Activated T-helper 17 cell treated with anti-CD3 and anti-CD28 coated beads, Interleukin-2, amount 50 U/mL, for 72 hours (primary cell): ENCODE data around the gene SCYL3. TPM values are rescaled to one million over a fixed set of nuclear protein-coding genes. Genes with fewer than 3 reads are reported as not detected.

Experiments
- ATAC-seq: fragments of 150-1000 bp; cut with Tn5 transposase; replicated peaks from 2 replicates; pipeline ENCODE4 v1.10.0; 2021; ENCODE audit warnings: mild to moderate bottlenecking, moderate library complexity
- H3K27ac Mint-ChIP-seq: one replicate; pipeline ENCODE4 v1.8.0; 2022; ENCODE audit warnings: mixed read lengths
- H3K27me3 Mint-ChIP-seq: one replicate; pipeline ENCODE4 v1.8.0; 2022; ENCODE audit warnings: mixed read lengths
- H3K36me3 Mint-ChIP-seq: one replicate; pipeline ENCODE4 v1.8.0; 2022; ENCODE audit warnings: low read depth, mild to moderate bottlenecking, mixed read lengths
- H3K4me1 Mint-ChIP-seq: one replicate; pipeline ENCODE4 v1.8.0; 2022; ENCODE audit warnings: mixed read lengths
- H3K4me3 Mint-ChIP-seq: one replicate; pipeline ENCODE4 v1.8.0; 2022; ENCODE audit warnings: mild to moderate bottlenecking, mixed read lengths
- H3K9me3 Mint-ChIP-seq: one replicate; pipeline ENCODE4 v1.8.0; 2022; ENCODE audit warnings: mixed read lengths
- total RNA-seq, 2 donors: library from RNA; stranded (reverse); gene quantifications; one replicate each; pipeline ENCODE4 v1.2.3, GENCODE V29; 2022

The SCYL3 gene
- total RNA-seq, 2 donors from 2014 or later = 15.0 to 16.4 TPM

DNA sequence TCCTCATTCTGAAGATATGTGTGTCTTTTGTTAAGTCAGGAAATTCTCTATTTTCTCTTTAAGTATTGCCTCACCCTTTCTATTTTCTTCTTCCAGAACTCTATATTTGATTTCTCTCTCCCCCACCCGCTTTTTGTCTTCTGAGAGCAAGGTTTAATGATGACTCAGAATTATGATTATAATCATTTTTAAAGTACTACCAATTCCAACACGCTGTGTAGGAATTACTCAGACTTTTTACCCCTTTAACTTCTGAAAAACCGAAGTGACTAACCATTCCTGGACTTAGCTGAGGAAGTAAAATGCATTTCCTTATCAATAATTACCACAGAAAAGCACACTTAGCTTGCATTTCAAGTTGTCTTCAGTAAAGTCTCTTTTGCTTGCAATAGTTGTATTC is 20.8 kb upstream of the SCYL3 start:
- Mint-ChIP-seq H3K4me1 (peaks cover 14% of the 10 kb centered on the region), H3K9me3 (no peaks in the 10 kb centered on the region), H3K36me3 (peaks cover 8% of the 10 kb centered on the region), H3K27me3 (no peaks in the 10 kb centered on the region), H3K27ac (peak overlapping the region; percentile 9), H3K4me3 (peak overlapping the region; percentile 1)
- peak; percentile 73 for ATAC-seq

GRCh38 chr1:169909499-169909898 is 15.8 kb upstream of the SCYL3 start:
- peak; percentile 34 for ATAC-seq
- H3K9me3 Mint-ChIP-seq = no peaks in the 10 kb centered on the region
- H3K27me3 Mint-ChIP-seq = no peaks in the 10 kb centered on the region
- H3K36me3 Mint-ChIP-seq = peaks cover 6% of the 10 kb centered on the region
- H3K4me3 Mint-ChIP-seq = no peak overlapping the region
- H3K27ac Mint-ChIP-seq = peak overlapping the region; percentile 80
- peaks cover 14% of the 10 kb centered on the region for H3K4me1 Mint-ChIP-seq

- peaks cover 15% of the 10 kb centered on the region for H3K4me1 Mint-ChIP-seq
- peaks cover 6% of the 10 kb centered on the region for H3K36me3 Mint-ChIP-seq
- H3K9me3 Mint-ChIP-seq = no peaks in the 10 kb centered on the region
- ATAC-seq = no peak
- no peak overlapping the region for H3K4me3 Mint-ChIP-seq
- no peaks in the 10 kb centered on the region for H3K27me3 Mint-ChIP-seq
- H3K27ac Mint-ChIP-seq = peak overlapping the region; percentile 80
Observed at GRCh38 chr1:169906938-169907337, 13.2 kb upstream of the SCYL3 start.

DNA sequence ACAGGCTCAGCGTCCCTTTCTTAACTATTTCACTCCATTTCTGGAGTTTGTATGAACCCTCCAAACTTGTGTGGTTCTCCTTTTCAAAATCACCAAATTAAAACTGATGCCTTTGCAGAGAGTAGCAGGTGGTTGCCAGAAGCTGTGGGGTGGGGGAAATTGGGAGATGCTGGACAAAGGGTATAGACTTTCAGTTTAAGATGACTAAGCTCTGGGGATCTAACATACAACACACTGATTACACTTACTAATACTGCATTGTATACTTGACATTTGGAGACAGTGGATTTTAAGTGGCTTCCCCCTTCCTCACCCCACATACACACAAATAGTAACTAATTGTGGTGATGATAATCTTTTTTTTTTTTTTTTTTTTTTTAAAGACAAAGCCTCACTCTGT is 11.1 kb upstream of the SCYL3 start:
- no peak overlapping the region for H3K4me3 Mint-ChIP-seq
- peaks cover 6% of the 10 kb centered on the region for H3K36me3 Mint-ChIP-seq

DNA sequence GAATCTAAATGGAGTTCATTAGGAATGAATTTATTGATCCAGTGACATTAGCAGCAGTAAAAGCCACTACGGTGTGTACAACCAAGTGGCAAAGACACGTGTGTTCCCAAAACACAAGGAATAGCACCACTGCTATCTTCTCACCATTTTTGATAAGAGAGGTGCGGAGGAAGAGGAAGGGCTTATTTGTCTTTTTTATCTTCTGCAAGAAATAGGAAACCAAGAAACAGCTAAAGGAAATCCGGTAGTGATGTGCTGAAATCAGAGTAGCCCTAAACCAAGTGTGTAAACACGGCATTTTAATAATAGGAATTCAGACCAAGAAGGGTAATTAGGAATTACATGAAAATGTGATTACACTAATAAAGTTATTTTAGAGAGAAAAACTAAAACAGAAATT is 9.1 kb upstream of the SCYL3 start:
- no peak for ATAC-seq
- Mint-ChIP-seq H3K27ac (peak overlapping the region; percentile 4), H3K36me3 (no peaks in the 10 kb centered on the region)

More for the DNA sequence above, 11.1 kb upstream of the SCYL3 start:
- no peak for ATAC-seq
- H3K9me3 Mint-ChIP-seq = no peaks in the 10 kb centered on the region
- peaks cover 15% of the 10 kb centered on the region for H3K4me1 Mint-ChIP-seq
- no peak overlapping the region for H3K27ac Mint-ChIP-seq
- H3K27me3 Mint-ChIP-seq = no peaks in the 10 kb centered on the region

GRCh38 chr1:169901115-169901514 is 7.4 kb upstream of the SCYL3 start:
- no peak overlapping the region for H3K4me3 Mint-ChIP-seq
- no peaks in the 10 kb centered on the region for H3K36me3 Mint-ChIP-seq
- H3K27ac Mint-ChIP-seq = no peak overlapping the region
- H3K27me3 Mint-ChIP-seq = no peaks in the 10 kb centered on the region
- no peak for ATAC-seq
- no peaks in the 10 kb centered on the region for H3K9me3 Mint-ChIP-seq
- peaks cover 9% of the 10 kb centered on the region for H3K4me1 Mint-ChIP-seq

More for the DNA sequence above, 9.1 kb upstream of the SCYL3 start:
- H3K4me1 Mint-ChIP-seq = peaks cover 9% of the 10 kb centered on the region
- H3K27me3 Mint-ChIP-seq = no peaks in the 10 kb centered on the region
- peak overlapping the region; percentile 46 for H3K4me3 Mint-ChIP-seq
- no peaks in the 10 kb centered on the region for H3K9me3 Mint-ChIP-seq

DNA sequence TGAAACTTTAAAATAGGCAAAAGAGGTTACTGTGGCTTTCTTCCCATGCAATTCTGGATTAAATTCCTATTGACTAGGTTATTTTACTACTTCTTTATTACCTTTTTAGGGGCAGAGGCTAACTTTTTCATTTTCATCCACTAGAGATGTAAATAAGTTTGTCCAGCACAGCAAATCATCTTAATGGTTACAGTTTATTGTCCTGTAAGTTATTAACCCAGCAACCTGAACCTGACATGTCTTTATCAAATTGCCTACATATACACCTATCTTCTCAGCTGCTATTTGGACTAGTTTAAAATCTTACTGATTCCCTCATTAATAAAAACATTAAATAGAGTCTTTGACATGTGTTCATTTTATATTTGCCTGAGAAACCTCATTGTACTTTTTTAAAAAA is 6.9 kb upstream of the SCYL3 start:
- no peaks in the 10 kb centered on the region for H3K27me3 Mint-ChIP-seq
- no peak overlapping the region for H3K4me3 Mint-ChIP-seq
- no peaks in the 10 kb centered on the region for H3K9me3 Mint-ChIP-seq
- H3K4me1 Mint-ChIP-seq = peaks cover 9% of the 10 kb centered on the region
- no peak overlapping the region for H3K27ac Mint-ChIP-seq
- ATAC-seq = no peak
- H3K36me3 Mint-ChIP-seq = no peaks in the 10 kb centered on the region

DNA sequence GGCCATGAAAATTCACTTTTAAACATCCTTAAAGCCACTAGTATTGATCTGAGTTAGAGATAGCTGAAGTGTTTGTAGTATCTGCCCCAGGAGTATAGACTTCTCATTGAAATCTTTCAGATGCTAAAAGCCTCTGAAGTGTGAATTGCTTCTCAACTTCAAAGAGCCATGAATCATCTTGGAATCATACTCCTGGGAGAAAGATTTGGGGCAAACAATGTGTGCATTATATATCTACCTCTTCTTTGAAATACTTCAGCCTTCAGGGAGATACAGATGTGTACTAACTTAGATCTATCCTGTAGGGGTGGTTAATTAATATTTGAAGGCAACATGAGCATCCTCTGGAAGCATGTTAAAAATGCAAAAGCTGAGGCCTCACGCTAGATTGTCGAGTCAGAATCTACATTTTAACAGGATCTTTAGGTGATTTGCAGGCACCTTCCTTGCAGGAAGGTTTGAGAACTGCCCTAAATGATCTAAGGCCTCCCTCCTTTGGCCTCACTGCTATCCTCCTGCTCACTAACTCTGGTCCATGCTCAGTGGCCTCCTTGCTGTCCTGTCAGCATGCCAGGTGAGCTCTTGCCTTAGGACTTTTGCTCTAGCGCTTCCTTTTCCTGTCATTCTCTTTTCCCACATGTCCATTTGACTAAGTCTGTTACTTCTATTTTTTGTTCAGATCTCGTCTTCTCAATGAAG is 6.0 kb upstream of the SCYL3 start:
- Mint-ChIP-seq H3K9me3 (no peaks in the 10 kb centered on the region), H3K4me3 (no peak overlapping the region), H3K36me3 (no peaks in the 10 kb centered on the region), H3K4me1 (peaks cover 11% of the 10 kb centered on the region), H3K27ac (no peak overlapping the region), H3K27me3 (no peaks in the 10 kb centered on the region)
- no peak for ATAC-seq

DNA sequence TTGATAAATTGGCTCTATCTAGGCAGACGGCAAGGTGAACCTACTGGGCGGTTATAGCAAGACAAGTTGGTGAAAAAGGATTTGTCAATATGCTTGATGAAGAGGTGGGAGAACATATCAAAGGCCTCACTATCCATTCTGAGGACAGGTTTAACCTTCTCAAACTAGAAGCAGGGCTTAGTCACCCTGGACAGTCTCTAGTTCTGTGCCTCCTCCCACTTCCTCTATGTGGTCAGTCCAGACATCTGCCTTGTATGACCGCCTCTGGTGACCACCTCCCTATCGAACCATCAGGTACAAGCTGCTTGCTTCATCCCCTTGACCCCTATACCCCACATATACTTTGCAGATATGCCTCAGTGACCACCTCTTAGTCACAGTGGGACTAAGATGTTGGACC is 2.3 kb upstream of the SCYL3 start:
- peak overlapping the region; percentile 32 for H3K27ac Mint-ChIP-seq
- H3K4me3 Mint-ChIP-seq = no peak overlapping the region
- peaks cover 20% of the 10 kb centered on the region for H3K4me1 Mint-ChIP-seq
- no peak for ATAC-seq
- H3K9me3 Mint-ChIP-seq = no peaks in the 10 kb centered on the region
- peaks cover 13% of the 10 kb centered on the region for H3K36me3 Mint-ChIP-seq
- H3K27me3 Mint-ChIP-seq = no peaks in the 10 kb centered on the region

- Mint-ChIP-seq H3K36me3 (peaks cover 19% of the 10 kb centered on the region), H3K4me1 (peaks cover 31% of the 10 kb centered on the region), H3K27me3 (no peaks in the 10 kb centered on the region), H3K9me3 (no peaks in the 10 kb centered on the region), H3K27ac (peak overlapping the region; percentile 99), H3K4me3 (peak overlapping the region; percentile 83)
- ATAC-seq = no peak
Observed at GRCh38 chr1:169894424-169895145, 889 bp upstream of the SCYL3 start.

- Mint-ChIP-seq H3K4me1 (peaks cover 41% of the 10 kb centered on the region), H3K27ac (peak overlapping the region; percentile 99), H3K36me3 (peaks cover 34% of the 10 kb centered on the region), H3K9me3 (no peaks in the 10 kb centered on the region), H3K4me3 (peak overlapping the region; percentile 83), H3K27me3 (no peaks in the 10 kb centered on the region)
- ATAC-seq = peak; percentile 0
Observed at GRCh38 chr1:169892927-169893644, 610 bp downstream of the SCYL3 start.

DNA sequence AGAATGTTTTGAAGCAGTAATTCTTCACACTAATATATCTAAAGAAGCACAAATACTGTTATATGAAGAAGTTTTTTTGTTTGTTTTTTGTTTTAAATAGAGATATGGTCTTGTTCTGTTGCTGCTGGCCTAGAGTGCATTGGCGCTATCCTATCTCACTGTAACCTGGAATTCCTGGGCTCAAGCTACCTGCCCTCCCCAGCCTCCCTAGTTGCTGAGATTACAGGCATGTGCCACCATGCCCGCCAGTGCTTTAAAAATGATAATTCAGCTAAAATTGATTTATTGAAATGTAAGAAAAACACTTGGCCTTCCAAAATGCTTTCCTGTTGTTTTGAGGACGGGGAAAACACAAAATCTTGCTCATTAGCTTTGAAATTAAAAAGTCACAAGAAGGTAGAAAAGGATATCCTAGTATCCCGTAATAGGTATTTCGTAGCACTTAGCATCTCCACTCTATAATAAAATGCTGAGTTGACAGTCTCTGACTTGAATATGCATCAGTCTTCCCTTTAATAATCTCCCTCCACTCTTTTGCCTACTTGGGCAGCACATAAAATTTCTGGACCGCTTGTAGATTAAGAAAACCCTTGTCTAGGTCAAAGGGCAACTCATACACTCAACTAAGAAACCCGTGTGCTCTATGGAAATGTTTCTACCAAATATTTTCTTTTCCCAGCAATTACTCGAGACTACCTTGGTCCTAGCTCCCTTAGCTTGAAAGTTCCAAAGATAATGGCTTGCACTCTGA is 1.3 kb downstream of the SCYL3 start:
- H3K4me1 Mint-ChIP-seq = peaks cover 41% of the 10 kb centered on the region
- H3K27ac Mint-ChIP-seq = peak overlapping the region; percentile 99
- no peak for ATAC-seq
- no peaks in the 10 kb centered on the region for H3K9me3 Mint-ChIP-seq
- peak overlapping the region; percentile 83 for H3K4me3 Mint-ChIP-seq
- peaks cover 41% of the 10 kb centered on the region for H3K36me3 Mint-ChIP-seq
- no peaks in the 10 kb centered on the region for H3K27me3 Mint-ChIP-seq

DNA sequence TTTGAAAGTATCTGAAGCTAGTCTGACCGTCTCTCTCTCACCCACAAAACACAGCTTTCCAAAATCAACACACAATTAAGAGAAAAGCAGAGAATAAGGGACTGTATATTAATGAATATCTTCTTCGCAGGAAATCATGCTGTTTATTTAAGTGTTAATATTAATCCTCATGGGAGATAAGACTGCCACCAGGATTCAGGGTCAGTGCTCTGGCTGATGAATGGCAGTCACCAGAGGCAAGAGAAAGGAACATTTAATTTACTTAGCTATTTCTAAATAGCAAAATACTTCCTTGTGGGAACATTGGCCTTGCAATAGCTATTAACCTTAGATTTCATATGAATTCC is 2.2 kb downstream of the SCYL3 start:
- Mint-ChIP-seq H3K4me3 (peak overlapping the region; percentile 83), H3K9me3 (no peaks in the 10 kb centered on the region), H3K27me3 (no peaks in the 10 kb centered on the region), H3K27ac (peak overlapping the region; percentile 99), H3K36me3 (peaks cover 49% of the 10 kb centered on the region), H3K4me1 (peaks cover 41% of the 10 kb centered on the region)
- no peak for ATAC-seq
